OCI-LY1 (cell line): ENCODE results near the gene YEATS2.

Experiments
- EZH2 ChIP-seq: fragments of 200-600 bp; sonication (generic), shearing (Covaris generic); IDR thresholded peaks from 2 replicates; pipeline ENCODE4 v1.8.0; 2017; ENCODE audit warnings: borderline replicate concordance, mixed run types, mild to moderate bottlenecking, antibody characterized with exemption, low read length, moderate library complexity, mixed read lengths
- TF ChIP-seq, protein P1 (sequence below): fragments of 200-600 bp; sonication (generic), shearing (Covaris generic); IDR thresholded peaks from 2 replicates; pipeline ENCODE4 v1.5.1; 2017; ENCODE audit warnings: mild to moderate bottlenecking, antibody characterized with exemption, low read length, moderate library complexity, mixed read lengths

DNA sequence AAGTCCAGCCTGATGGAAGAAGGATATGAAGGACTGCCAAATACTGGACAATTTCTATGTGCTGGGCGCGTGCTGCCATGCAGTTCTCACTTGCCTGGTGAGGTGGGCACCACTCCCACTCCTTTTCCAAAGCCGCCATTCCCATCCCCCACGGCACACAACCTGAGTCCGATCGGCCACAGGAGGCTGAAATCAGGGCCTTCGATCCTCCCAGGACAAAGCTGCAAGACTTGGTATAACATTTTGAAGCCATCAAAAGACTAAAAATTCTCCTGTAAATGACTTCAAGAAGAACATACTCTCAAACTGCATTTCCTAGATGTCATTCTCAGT lies 130.9 kb downstream of the YEATS2 start:
- TF ChIP-seq, protein P1, sequence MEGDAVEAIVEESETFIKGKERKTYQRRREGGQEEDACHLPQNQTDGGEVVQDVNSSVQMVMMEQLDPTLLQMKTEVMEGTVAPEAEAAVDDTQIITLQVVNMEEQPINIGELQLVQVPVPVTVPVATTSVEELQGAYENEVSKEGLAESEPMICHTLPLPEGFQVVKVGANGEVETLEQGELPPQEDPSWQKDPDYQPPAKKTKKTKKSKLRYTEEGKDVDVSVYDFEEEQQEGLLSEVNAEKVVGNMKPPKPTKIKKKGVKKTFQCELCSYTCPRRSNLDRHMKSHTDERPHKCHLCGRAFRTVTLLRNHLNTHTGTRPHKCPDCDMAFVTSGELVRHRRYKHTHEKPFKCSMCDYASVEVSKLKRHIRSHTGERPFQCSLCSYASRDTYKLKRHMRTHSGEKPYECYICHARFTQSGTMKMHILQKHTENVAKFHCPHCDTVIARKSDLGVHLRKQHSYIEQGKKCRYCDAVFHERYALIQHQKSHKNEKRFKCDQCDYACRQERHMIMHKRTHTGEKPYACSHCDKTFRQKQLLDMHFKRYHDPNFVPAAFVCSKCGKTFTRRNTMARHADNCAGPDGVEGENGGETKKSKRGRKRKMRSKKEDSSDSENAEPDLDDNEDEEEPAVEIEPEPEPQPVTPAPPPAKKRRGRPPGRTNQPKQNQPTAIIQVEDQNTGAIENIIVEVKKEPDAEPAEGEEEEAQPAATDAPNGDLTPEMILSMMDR, result no peak
- TF ChIP-seq EZH2, result no peak
